ENCODE data around the gene DMBX1. TPM values are rescaled to one million over a fixed set of nuclear protein-coding genes. Genes with fewer than 3 reads are reported as not detected.

The DMBX1 gene
- total RNA-seq, 4 donors from 2014 or later = not detected

DNA sequence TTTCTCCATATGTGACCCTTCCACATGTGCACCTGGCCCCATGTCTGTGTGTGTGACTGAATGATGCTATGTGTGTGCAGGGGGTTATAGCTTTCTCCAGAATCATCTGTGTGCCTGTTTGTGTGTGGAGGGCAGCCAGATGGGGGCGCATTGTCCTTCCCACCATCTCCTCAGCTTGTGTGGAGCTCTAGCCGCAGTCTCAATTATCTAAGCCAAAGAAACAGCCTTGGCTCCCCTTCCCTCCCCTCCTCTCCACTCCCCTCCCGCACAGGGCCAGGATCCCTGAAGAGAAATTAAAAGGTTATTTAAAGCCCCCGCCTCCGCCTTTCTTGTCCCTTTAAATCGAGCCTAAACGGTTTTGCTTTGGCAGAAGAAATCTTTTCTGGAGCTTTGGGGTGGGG lies 1.8 kb upstream of the DMBX1 start:
- H3K36me3 ChIP-seq = no peaks in the 10 kb centered on the region
- H3K9me3 ChIP-seq = no peaks in the 10 kb centered on the region
- H3K4me1 ChIP-seq = peaks cover 15 to 43% (median 28%) of the 10 kb centered on the region in 4 donors
- H3K4me3 ChIP-seq = no peak overlapping the region
- intact Hi-C loops (cut with DNase I) = no loop called here
- H3K27ac ChIP-seq (replicated peaks in 1 of 4) = no peak overlapping the region
- 32% methylated on average over 7 of the region's 7 CpGs for WGBS
- peaks cover 4 to 97% (median 75%) of the 10 kb centered on the region in 4 donors for H3K27me3 ChIP-seq
- DNase-seq (ENCODE audit: extremely low spot score) = no peak
- TF ChIP-seq, protein P1, sequence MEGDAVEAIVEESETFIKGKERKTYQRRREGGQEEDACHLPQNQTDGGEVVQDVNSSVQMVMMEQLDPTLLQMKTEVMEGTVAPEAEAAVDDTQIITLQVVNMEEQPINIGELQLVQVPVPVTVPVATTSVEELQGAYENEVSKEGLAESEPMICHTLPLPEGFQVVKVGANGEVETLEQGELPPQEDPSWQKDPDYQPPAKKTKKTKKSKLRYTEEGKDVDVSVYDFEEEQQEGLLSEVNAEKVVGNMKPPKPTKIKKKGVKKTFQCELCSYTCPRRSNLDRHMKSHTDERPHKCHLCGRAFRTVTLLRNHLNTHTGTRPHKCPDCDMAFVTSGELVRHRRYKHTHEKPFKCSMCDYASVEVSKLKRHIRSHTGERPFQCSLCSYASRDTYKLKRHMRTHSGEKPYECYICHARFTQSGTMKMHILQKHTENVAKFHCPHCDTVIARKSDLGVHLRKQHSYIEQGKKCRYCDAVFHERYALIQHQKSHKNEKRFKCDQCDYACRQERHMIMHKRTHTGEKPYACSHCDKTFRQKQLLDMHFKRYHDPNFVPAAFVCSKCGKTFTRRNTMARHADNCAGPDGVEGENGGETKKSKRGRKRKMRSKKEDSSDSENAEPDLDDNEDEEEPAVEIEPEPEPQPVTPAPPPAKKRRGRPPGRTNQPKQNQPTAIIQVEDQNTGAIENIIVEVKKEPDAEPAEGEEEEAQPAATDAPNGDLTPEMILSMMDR (IDR thresholded peaks at IDR 0.05) = no peak
- no peak for TF ChIP-seq POLR2AphosphoS5 (IDR thresholded peaks at IDR 0.05)
- TF ChIP-seq POLR2A (IDR thresholded peaks at IDR 0.05; ENCODE audit: low read depth) = no peak
- no peak for TF ChIP-seq EP300 (IDR thresholded peaks at IDR 0.05)

DNA sequence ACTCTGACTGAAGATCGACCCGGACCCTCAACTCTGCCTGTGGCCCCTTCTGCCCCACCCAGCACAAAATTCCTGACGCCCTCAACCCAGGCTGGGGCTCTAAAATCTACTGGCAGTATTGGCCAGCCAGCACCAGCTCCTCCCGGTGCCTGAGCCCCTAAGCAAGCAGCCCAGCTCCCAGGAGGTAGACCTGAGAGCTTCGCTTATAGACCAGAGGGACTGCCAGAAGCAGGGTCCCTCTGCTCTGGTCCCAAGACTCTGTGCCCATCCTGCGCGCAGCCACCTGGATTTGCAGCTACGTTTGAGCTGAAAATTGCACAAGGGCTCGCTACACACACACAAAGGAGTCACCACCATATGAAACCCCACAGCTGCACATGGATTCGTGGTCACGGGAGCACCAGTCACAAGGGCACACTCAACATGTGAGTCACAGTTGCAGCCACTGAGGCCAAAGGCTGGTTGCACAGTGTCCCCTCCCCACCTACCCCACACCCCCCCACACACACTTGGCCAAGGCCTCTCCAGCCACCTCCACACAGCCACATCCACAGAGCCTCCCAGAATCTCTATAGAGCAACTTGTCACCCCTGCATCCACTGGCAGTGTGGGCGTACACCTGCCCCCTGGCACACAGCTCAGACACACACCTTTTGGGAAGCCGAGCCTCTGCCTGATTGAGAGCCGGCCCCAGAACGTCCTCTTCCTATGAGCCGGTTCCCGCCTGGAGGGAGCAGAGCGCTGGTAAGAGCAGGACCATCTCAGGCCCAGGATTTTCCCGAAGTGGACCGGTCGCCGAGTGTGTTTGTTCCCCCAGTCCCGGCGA lies 1.1 kb upstream of the DMBX1 start:
- Histone ChIP-seq H3K36me3 (no peaks in the 10 kb centered on the region), H3K4me1 (peaks cover 15 to 43% (median 28%) of the 10 kb centered on the region in 4 donors), H3K9me3 (no peaks in the 10 kb centered on the region), H3K4me3 (no peak overlapping the region), H3K27me3 (peaks cover 4 to 98% (median 74%) of the 10 kb centered on the region in 4 donors), H3K27ac (replicated peaks in 1 of 4) (no peak overlapping the region)
- DNase-seq (ENCODE audit: extremely low spot score) = no peak
- intact Hi-C loops (cut with DNase I) = no loop called here
- TF ChIP-seq POLR2A (IDR thresholded peaks at IDR 0.05; ENCODE audit: low read depth) (no peak), POLR2AphosphoS5 (IDR thresholded peaks at IDR 0.05) (no peak), EP300 (IDR thresholded peaks at IDR 0.05) (no peak)
- TF ChIP-seq, protein P1 (IDR thresholded peaks at IDR 0.05) = no peak
- WGBS = 8% methylated on average over 3 of the region's 24 CpGs

DNA sequence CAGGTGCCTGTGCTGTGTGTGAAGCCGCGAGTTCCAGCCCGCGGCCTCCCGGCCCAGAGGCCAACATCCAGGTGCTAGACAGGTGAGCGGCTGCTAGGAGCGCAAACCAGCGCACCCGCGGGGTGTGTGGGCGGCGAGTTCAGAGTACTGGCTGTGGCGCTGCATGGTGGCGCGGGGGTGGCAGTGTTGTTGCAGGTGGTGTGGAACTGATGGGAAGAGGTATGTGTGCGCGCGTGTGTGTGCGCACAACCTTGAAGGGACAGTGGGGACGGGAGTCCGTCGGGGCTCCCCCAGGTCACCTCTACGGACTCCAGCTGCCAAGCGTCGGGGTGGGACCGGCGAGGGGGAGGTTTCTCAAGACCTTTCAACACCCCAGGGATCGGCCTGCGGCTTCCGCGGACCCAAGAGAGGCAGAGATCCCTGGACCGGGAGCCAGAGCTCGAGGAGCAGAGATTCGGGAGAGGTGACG lies 433 bp upstream of the DMBX1 start:
- Histone ChIP-seq H3K9me3 (no peaks in the 10 kb centered on the region), H3K4me3 (peak overlapping the region; percentile 41 to 54 (median 48)), H3K27ac (replicated peaks in 1 of 4) (no peak overlapping the region), H3K4me1 (peaks cover 15 to 43% (median 28%) of the 10 kb centered on the region in 4 donors), H3K36me3 (no peaks in the 10 kb centered on the region), H3K27me3 (peaks cover 4 to 98% (median 76%) of the 10 kb centered on the region in 4 donors)
- DNase-seq (ENCODE audit: extremely low spot score) = no peak
- intact Hi-C loops (cut with DNase I) = no loop called here
- 3% methylated on average over 19 of the region's 35 CpGs for WGBS
- TF ChIP-seq POLR2AphosphoS5 (IDR thresholded peaks at IDR 0.05) = no peak
- TF ChIP-seq EP300 (IDR thresholded peaks at IDR 0.05) = no peak
- no peak for TF ChIP-seq POLR2A (IDR thresholded peaks at IDR 0.05; ENCODE audit: low read depth)
- TF ChIP-seq, protein P1 (IDR thresholded peaks at IDR 0.05) = no peak

DNA sequence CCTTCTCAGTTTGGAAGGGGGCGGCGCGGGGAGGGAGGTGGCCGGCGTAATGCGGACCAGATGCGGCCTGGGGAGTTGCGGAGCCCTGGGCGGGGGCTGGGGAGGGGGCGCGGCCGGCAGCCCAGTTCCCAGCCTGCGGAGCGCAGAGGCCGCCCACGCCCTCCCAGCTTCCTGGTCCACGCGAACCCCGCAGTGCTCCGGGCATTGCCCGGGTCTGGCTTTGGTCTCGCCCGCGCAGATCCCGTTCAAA lies 695 bp downstream of the DMBX1 start:
- H3K27me3 ChIP-seq = peaks cover 4 to 100% (median 77%) of the 10 kb centered on the region in 4 donors
- TF ChIP-seq EP300 (IDR thresholded peaks at IDR 0.05) = no peak
- no peak for TF ChIP-seq POLR2AphosphoS5 (IDR thresholded peaks at IDR 0.05)
- no peak for TF ChIP-seq POLR2A (IDR thresholded peaks at IDR 0.05; ENCODE audit: low read depth)
- TF ChIP-seq, protein P1 (IDR thresholded peaks at IDR 0.05) = no peak

More for the DNA sequence above, 695 bp downstream of the DMBX1 start:
- Histone ChIP-seq H3K4me1 (peaks cover 15 to 40% (median 28%) of the 10 kb centered on the region in 4 donors), H3K27ac (replicated peaks in 1 of 4) (no peak overlapping the region), H3K36me3 (no peaks in the 10 kb centered on the region), H3K9me3 (no peaks in the 10 kb centered on the region), H3K4me3 (peak overlapping the region; percentile 41 to 54 (median 48))
- intact Hi-C loops (cut with DNase I) = no loop called here
- no peak for DNase-seq (ENCODE audit: extremely low spot score)
- WGBS = 0% methylated on average over 1 of the region's 25 CpGs
